ENCODE data around the gene MCM6. TPM values are rescaled to one million over a fixed set of nuclear protein-coding genes. Genes with fewer than 3 reads are reported as not detected.
"Not testable (repeated sequence)": the region's sequence is repeated elsewhere in the genome, so short reads cannot be mapped to it uniquely, and the experiment has no call there.

Gene MCM6
- total RNA-seq, 1 donor from 2014 or later = 62.5 TPM

- Histone ChIP-seq H3K36me3 (peaks cover 0 to 3% of the 10 kb centered on the region in 2 donors), H3K27ac (no peak overlapping the region), H3K9me3 (no peaks in the 10 kb centered on the region), H3K27me3 (no peaks in the 10 kb centered on the region), H3K4me1 (no peaks in the 10 kb centered on the region), H3K4me3 (no peak overlapping the region)
- no peak for DNase-seq (ENCODE audit: low spot score in 2 of 2)
- intact Hi-C loops (cut with DNase I) = no loop called here
- no peak for TF ChIP-seq CTCF (IDR thresholded peaks at IDR 0.05)
Measured at GRCh38 chr2:135898234-135898786, 22.1 kb upstream of the MCM6 start.

GRCh38 chr2:135894930-135895329, 18.7 kb upstream of the MCM6 start:
- H3K4me1 ChIP-seq = no peaks in the 10 kb centered on the region
- H3K36me3 ChIP-seq = peaks cover 0 to 3% of the 10 kb centered on the region in 2 donors
- no peak overlapping the region for H3K27ac ChIP-seq
- intact Hi-C loops (cut with DNase I) = no loop called here
- no peaks in the 10 kb centered on the region for H3K9me3 ChIP-seq
- TF ChIP-seq CTCF (IDR thresholded peaks at IDR 0.05) = no peak
- H3K4me3 ChIP-seq = no peak overlapping the region
- H3K27me3 ChIP-seq = no peaks in the 10 kb centered on the region
- no peak for DNase-seq (ENCODE audit: low spot score in 2 of 2)

- Histone ChIP-seq H3K27me3 (no peaks in the 10 kb centered on the region), H3K4me1 (no peaks in the 10 kb centered on the region), H3K9me3 (no peaks in the 10 kb centered on the region), H3K27ac (no peak overlapping the region), H3K4me3 (no peak overlapping the region), H3K36me3 (peaks cover 0 to under 1% of the 10 kb centered on the region in 2 donors)
- no peak for DNase-seq (ENCODE audit: low spot score in 2 of 2)
- intact Hi-C loops (cut with DNase I) = no loop called here
- no peak for TF ChIP-seq CTCF (IDR thresholded peaks at IDR 0.05)
Measured at GRCh38 chr2:135893374-135893794, 17.1 kb upstream of the MCM6 start.

GRCh38 chr2:135890835-135891234, 14.6 kb upstream of the MCM6 start:
- DNase-seq (ENCODE audit: low spot score in 2 of 2) = no peak
- no peaks in the 10 kb centered on the region for H3K9me3 ChIP-seq
- H3K36me3 ChIP-seq = no peaks in the 10 kb centered on the region
- H3K4me3 ChIP-seq = no peak overlapping the region
- no peaks in the 10 kb centered on the region for H3K27me3 ChIP-seq
- intact Hi-C loops (cut with DNase I) = no loop called here
- TF ChIP-seq CTCF (IDR thresholded peaks at IDR 0.05) = no peak
- H3K4me1 ChIP-seq = no peaks in the 10 kb centered on the region
- H3K27ac ChIP-seq = no peak overlapping the region

GRCh38 chr2:135890149-135890548, 13.9 kb upstream of the MCM6 start:
- TF ChIP-seq CTCF (IDR thresholded peaks at IDR 0.05) = no peak
- H3K27ac ChIP-seq = no peak overlapping the region
- H3K36me3 ChIP-seq = no peaks in the 10 kb centered on the region
- intact Hi-C loops (cut with DNase I) = no loop called here
- H3K9me3 ChIP-seq = no peaks in the 10 kb centered on the region
- no peaks in the 10 kb centered on the region for H3K4me1 ChIP-seq
- H3K27me3 ChIP-seq = no peaks in the 10 kb centered on the region
- no peak overlapping the region for H3K4me3 ChIP-seq
- DNase-seq (ENCODE audit: low spot score in 2 of 2) = no peak

- H3K4me3 ChIP-seq; H3K36me3 ChIP-seq; intact Hi-C loops (cut with DNase I); H3K4me1 ChIP-seq; DNase-seq (ENCODE audit: low spot score in 2 of 2); H3K9me3 ChIP-seq; H3K27me3 ChIP-seq; H3K27ac ChIP-seq: not testable (repeated sequence)
Measured at GRCh38 chr2:135888587-135888986, 12.3 kb upstream of the MCM6 start.

Measured in ascending aorta (tissue), 2 donors.